ENCODE data around the gene CTAGE15. TPM values are rescaled to one million over a fixed set of nuclear protein-coding genes. Genes with fewer than 3 reads are reported as not detected.
"Not testable (repeated sequence)": the region's sequence is repeated elsewhere in the genome, so short reads cannot be mapped to it uniquely, and the experiment has no call there.

Gene CTAGE15
- total and polyA plus RNA-seq, 2 donors = 0.24 to 0.27 TPM

DNA sequence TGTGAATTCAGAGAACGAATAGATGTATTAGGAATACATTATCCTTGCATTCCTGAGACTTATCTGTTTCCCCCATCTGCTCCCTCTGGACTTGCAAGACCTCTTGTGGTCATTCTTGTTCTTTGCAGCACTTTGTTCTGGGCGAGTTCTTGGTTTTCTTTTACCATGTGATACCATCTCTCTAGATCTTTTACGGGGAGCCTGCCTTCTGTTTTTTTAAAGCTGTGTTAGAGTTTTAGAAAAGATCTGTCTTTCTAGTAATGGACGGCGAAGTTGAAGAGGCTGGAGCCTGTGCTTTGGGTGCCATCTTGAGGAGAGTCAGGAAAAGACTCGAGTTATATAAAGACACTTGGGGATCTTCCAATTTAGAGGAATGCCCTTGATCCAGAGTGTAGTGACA lies 8.3 kb upstream of the CTAGE15 start:
- not testable (repeated sequence) for H3K4me3 ChIP-seq (ENCODE audit: low read length in 2 of 2); H3K36me3 ChIP-seq (ENCODE audit: control insufficient read depth in 2 of 2, insufficient read depth in 2 of 2, low read length in 1 of 2); H3K4me1 ChIP-seq (ENCODE audit: control insufficient read depth in 2 of 2, insufficient read depth in 2 of 2, low read length in 2 of 2); DNase-seq (ENCODE audit: low read depth in 6 of 9, low spot score in 9 of 9); H3K9me3 ChIP-seq (ENCODE audit: control insufficient read depth in 2 of 2, insufficient read depth in 1 of 2, low read length in 1 of 2); H3K27me3 ChIP-seq (ENCODE audit: control insufficient read depth in 2 of 2, insufficient read depth in 1 of 2, low read length in 1 of 2); H3K27ac ChIP-seq (ENCODE audit: low read depth in 1 of 2, low read length in 1 of 2)
- WGBS = 1% methylated on average over 2 of the region's 6 CpGs

DNA sequence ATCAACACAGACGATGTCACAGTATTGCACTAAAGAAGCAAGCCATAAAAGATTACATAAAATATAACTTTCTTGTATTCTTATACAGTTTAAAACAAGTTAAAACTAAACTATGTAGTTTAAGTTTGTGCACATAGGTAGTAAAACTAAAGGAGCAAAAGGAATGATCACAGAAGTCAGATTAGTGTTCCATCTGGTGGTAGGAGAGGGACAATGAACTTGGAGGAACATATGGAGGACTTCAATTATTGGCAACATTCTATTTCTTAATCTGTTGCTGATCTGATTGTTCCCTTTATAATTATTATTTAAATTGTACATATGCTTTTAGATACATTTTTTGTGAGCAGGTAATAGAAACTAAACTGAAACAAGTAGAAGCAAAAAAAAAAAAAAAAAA lies 5.6 kb upstream of the CTAGE15 start:
- WGBS = no CpG with 5 or more reads among the region's 1 CpG
- H3K9me3 ChIP-seq (ENCODE audit: control insufficient read depth in 2 of 2, insufficient read depth in 1 of 2, low read length in 1 of 2); DNase-seq (ENCODE audit: low read depth in 6 of 9, low spot score in 9 of 9); H3K27me3 ChIP-seq (ENCODE audit: control insufficient read depth in 2 of 2, insufficient read depth in 1 of 2, low read length in 1 of 2); H3K4me1 ChIP-seq (ENCODE audit: control insufficient read depth in 2 of 2, insufficient read depth in 2 of 2, low read length in 2 of 2); H3K27ac ChIP-seq (ENCODE audit: low read depth in 1 of 2, low read length in 1 of 2); H3K4me3 ChIP-seq (ENCODE audit: low read length in 2 of 2); H3K36me3 ChIP-seq (ENCODE audit: control insufficient read depth in 2 of 2, insufficient read depth in 2 of 2, low read length in 1 of 2): not testable (repeated sequence)

DNA sequence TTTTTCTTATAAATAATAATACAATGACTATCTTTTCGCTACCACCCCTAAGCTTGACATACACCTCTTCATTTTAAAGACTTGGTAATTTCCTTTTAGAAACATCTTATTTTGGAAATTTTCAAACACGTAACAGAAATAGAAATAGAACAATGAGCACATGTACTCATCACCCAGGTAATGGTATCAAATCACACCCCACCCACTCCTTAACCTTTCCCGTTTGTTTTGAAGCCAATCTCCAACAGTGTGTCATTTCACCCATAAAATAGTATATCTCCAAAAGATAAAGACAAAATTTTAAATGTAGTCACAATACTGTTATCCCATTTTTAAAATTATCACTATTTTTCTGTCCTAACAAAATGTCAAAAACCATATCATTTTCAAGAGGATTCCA lies 16.6 kb downstream of the CTAGE15 start:
- H3K9me3 ChIP-seq (ENCODE audit: control insufficient read depth in 2 of 2, insufficient read depth in 1 of 2, low read length in 1 of 2); H3K27ac ChIP-seq (ENCODE audit: low read depth in 1 of 2, low read length in 1 of 2); DNase-seq (ENCODE audit: low read depth in 6 of 9, low spot score in 9 of 9); H3K36me3 ChIP-seq (ENCODE audit: control insufficient read depth in 2 of 2, insufficient read depth in 2 of 2, low read length in 1 of 2); H3K4me1 ChIP-seq (ENCODE audit: control insufficient read depth in 2 of 2, insufficient read depth in 2 of 2, low read length in 2 of 2); H3K27me3 ChIP-seq (ENCODE audit: control insufficient read depth in 2 of 2, insufficient read depth in 1 of 2, low read length in 1 of 2); H3K4me3 ChIP-seq (ENCODE audit: low read length in 2 of 2): not testable (repeated sequence)
- WGBS = 94% methylated on average over 2 of the region's 3 CpGs

- not testable (repeated sequence) for H3K36me3 ChIP-seq (ENCODE audit: control insufficient read depth in 2 of 2, insufficient read depth in 2 of 2, low read length in 1 of 2); H3K27ac ChIP-seq (ENCODE audit: low read depth in 1 of 2, low read length in 1 of 2); DNase-seq (ENCODE audit: low read depth in 6 of 9, low spot score in 9 of 9); H3K4me3 ChIP-seq (ENCODE audit: low read length in 2 of 2); H3K9me3 ChIP-seq (ENCODE audit: control insufficient read depth in 2 of 2, insufficient read depth in 1 of 2, low read length in 1 of 2); H3K27me3 ChIP-seq (ENCODE audit: control insufficient read depth in 2 of 2, insufficient read depth in 1 of 2, low read length in 1 of 2); H3K4me1 ChIP-seq (ENCODE audit: control insufficient read depth in 2 of 2, insufficient read depth in 2 of 2, low read length in 2 of 2)
Measured at GRCh38 chr7:143589897-143590296, 18.3 kb downstream of the CTAGE15 start.

DNA sequence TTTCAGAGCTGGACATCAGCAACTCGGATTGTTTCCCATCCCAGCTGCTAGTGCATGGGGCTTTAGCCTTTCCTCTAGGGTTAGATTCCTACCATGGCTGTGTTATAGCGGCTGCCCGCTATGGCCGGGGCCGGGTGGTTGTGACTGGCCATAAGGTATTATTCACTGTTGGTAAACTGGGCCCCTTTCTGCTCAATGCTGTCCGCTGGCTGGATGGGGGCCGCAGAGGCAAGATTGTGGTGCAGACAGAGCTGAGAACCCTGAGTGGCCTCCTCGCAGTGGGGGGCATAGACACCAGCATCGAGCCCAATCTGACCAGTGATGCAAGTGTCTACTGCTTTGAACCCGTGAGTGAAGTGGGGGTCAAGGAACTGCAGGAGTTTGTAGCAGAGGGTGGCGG lies 26.5 kb downstream of the CTAGE15 start:
- 98% methylated on average over 4 of the region's 11 CpGs for WGBS
- not testable (repeated sequence) for H3K27me3 ChIP-seq (ENCODE audit: control insufficient read depth in 2 of 2, insufficient read depth in 1 of 2, low read length in 1 of 2); H3K4me3 ChIP-seq (ENCODE audit: low read length in 2 of 2); H3K27ac ChIP-seq (ENCODE audit: low read depth in 1 of 2, low read length in 1 of 2); H3K4me1 ChIP-seq (ENCODE audit: control insufficient read depth in 2 of 2, insufficient read depth in 2 of 2, low read length in 2 of 2); H3K9me3 ChIP-seq (ENCODE audit: control insufficient read depth in 2 of 2, insufficient read depth in 1 of 2, low read length in 1 of 2); DNase-seq (ENCODE audit: low read depth in 6 of 9, low spot score in 9 of 9); H3K36me3 ChIP-seq (ENCODE audit: control insufficient read depth in 2 of 2, insufficient read depth in 2 of 2, low read length in 1 of 2)

GRCh38 chr7:143603549-143603948 lies 31.9 kb downstream of the CTAGE15 start:
- not testable (repeated sequence) for H3K9me3 ChIP-seq (ENCODE audit: control insufficient read depth in 2 of 2, insufficient read depth in 1 of 2, low read length in 1 of 2)
- no CpG with 5 or more reads among the region's 2 CpGs for WGBS

DNA sequence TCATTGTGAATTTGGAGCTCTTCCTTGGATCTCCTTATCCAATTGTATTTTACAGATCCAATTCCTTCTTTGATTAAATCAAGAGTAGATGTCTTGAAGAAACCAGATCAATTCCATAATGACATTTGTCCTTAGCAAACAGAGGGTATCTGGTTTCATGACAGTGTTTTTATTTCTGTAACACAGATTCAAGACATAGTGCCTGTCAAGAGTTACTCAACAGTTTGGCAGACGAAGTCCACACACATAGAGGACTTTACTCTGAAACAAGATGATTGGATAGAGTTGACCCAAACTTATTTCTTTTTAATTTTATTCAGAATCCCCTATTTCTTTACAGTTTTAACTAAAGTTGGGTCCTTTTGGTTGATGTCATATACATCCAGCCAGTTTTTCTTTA lies 34.5 kb downstream of the CTAGE15 start:
- H3K27ac ChIP-seq (ENCODE audit: low read depth in 1 of 2, low read length in 1 of 2); H3K4me1 ChIP-seq (ENCODE audit: control insufficient read depth in 2 of 2, insufficient read depth in 2 of 2, low read length in 2 of 2); H3K4me3 ChIP-seq (ENCODE audit: low read length in 2 of 2); DNase-seq (ENCODE audit: low read depth in 6 of 9, low spot score in 9 of 9); H3K9me3 ChIP-seq (ENCODE audit: control insufficient read depth in 2 of 2, insufficient read depth in 1 of 2, low read length in 1 of 2); H3K27me3 ChIP-seq (ENCODE audit: control insufficient read depth in 2 of 2, insufficient read depth in 1 of 2, low read length in 1 of 2); H3K36me3 ChIP-seq (ENCODE audit: control insufficient read depth in 2 of 2, insufficient read depth in 2 of 2, low read length in 1 of 2): not testable (repeated sequence)
- WGBS = no CpG with 5 or more reads among the region's 1 CpG

More at GRCh38 chr7:143603549-143603948, 31.9 kb downstream of the CTAGE15 start:
- not testable (repeated sequence) for H3K4me3 ChIP-seq (ENCODE audit: low read length in 2 of 2); H3K36me3 ChIP-seq (ENCODE audit: control insufficient read depth in 2 of 2, insufficient read depth in 2 of 2, low read length in 1 of 2); DNase-seq (ENCODE audit: low read depth in 6 of 9, low spot score in 9 of 9); H3K4me1 ChIP-seq (ENCODE audit: control insufficient read depth in 2 of 2, insufficient read depth in 2 of 2, low read length in 2 of 2); H3K27me3 ChIP-seq (ENCODE audit: control insufficient read depth in 2 of 2, insufficient read depth in 1 of 2, low read length in 1 of 2); H3K27ac ChIP-seq (ENCODE audit: low read depth in 1 of 2, low read length in 1 of 2)

DNA sequence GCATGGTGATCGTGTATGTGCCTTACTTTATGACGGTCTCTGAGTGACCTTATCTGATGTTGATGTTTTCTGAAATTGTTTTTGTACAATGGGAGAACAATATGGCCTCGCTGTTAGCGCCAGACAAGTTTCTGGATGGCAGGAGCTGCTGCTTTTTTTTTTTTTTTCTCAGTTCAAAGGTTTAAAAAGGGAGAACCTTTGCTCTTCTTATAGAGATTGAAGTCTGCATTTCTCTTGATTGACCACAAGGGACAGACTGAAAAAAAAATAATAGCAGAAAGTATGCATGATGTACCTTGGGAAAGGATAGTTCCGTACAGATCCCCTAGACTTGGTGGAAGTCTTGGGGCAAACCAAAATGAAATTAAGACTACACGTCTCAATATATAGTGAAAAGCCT lies 43.9 kb downstream of the CTAGE15 start:
- not testable (repeated sequence) for H3K36me3 ChIP-seq (ENCODE audit: control insufficient read depth in 2 of 2, insufficient read depth in 2 of 2, low read length in 1 of 2); H3K9me3 ChIP-seq (ENCODE audit: control insufficient read depth in 2 of 2, insufficient read depth in 1 of 2, low read length in 1 of 2); H3K4me3 ChIP-seq (ENCODE audit: low read length in 2 of 2); H3K27me3 ChIP-seq (ENCODE audit: control insufficient read depth in 2 of 2, insufficient read depth in 1 of 2, low read length in 1 of 2); H3K27ac ChIP-seq (ENCODE audit: low read depth in 1 of 2, low read length in 1 of 2); H3K4me1 ChIP-seq (ENCODE audit: control insufficient read depth in 2 of 2, insufficient read depth in 2 of 2, low read length in 2 of 2); DNase-seq (ENCODE audit: low read depth in 6 of 9, low spot score in 9 of 9)
- WGBS = 96% methylated on average over 2 of the region's 6 CpGs

- not testable (repeated sequence) for H3K36me3 ChIP-seq (ENCODE audit: control insufficient read depth in 2 of 2, insufficient read depth in 2 of 2, low read length in 1 of 2); DNase-seq (ENCODE audit: low read depth in 6 of 9, low spot score in 9 of 9); H3K27ac ChIP-seq (ENCODE audit: low read depth in 1 of 2, low read length in 1 of 2); H3K9me3 ChIP-seq (ENCODE audit: control insufficient read depth in 2 of 2, insufficient read depth in 1 of 2, low read length in 1 of 2); H3K4me3 ChIP-seq (ENCODE audit: low read length in 2 of 2); H3K27me3 ChIP-seq (ENCODE audit: control insufficient read depth in 2 of 2, insufficient read depth in 1 of 2, low read length in 1 of 2); H3K4me1 ChIP-seq (ENCODE audit: control insufficient read depth in 2 of 2, insufficient read depth in 2 of 2, low read length in 2 of 2)
- WGBS = no CpG with 5 or more reads among the region's 1 CpG
Measured at GRCh38 chr7:143617204-143617603, 45.6 kb downstream of the CTAGE15 start.

- H3K27ac ChIP-seq (ENCODE audit: low read depth in 1 of 2, low read length in 1 of 2); H3K4me3 ChIP-seq (ENCODE audit: low read length in 2 of 2): not testable (repeated sequence)
Measured at GRCh38 chr7:143620058-143620457, 48.5 kb downstream of the CTAGE15 start.

More at GRCh38 chr7:143620058-143620457, 48.5 kb downstream of the CTAGE15 start:
- not testable (repeated sequence) for H3K36me3 ChIP-seq (ENCODE audit: control insufficient read depth in 2 of 2, insufficient read depth in 2 of 2, low read length in 1 of 2); H3K4me1 ChIP-seq (ENCODE audit: control insufficient read depth in 2 of 2, insufficient read depth in 2 of 2, low read length in 2 of 2); H3K9me3 ChIP-seq (ENCODE audit: control insufficient read depth in 2 of 2, insufficient read depth in 1 of 2, low read length in 1 of 2); H3K27me3 ChIP-seq (ENCODE audit: control insufficient read depth in 2 of 2, insufficient read depth in 1 of 2, low read length in 1 of 2); DNase-seq (ENCODE audit: low read depth in 6 of 9, low spot score in 9 of 9)
- WGBS = no CpG with 5 or more reads among the region's 23 CpGs
